SKM-1 treated with dmso at 0.1 percent for 144 hours (cell line): Measurements from ENCODE around the gene PAQR6.

Experiments used
- DNase-seq: peaks from one replicate; lab custom pipeline; 2025; ENCODE audit not compliant: unreplicated experiment; lab: John Stamatoyannopoulos, UW

Gene PAQR6

GRCh38 chr1:156247460-156248322 lies at the start of gene PAQR6:
TSS of gene PAQR6 (minus strand) at chr1:156248056. CDS start at chr1:156246731, 1,325 bp downstream.
- no peak for DNase-seq

GRCh38 chr1:156295391-156295947 lies 47.6 kb upstream of the PAQR6 start, which contains the start of gene GLMP:
TSS of gene GLMP (minus strand) at chr1:156295679. CDS start at chr1:156295645, 34 bp downstream.
- DNase-seq, result no peak

- no peak for DNase-seq
Observed at GRCh38 chr1:156293895-156294294, 46.0 kb upstream of the PAQR6 start.

- DNase-seq, result no peak
Observed at GRCh38 chr1:156293098-156293434, 45.2 kb upstream of the PAQR6 start.

- DNase-seq, result no peak
Observed at GRCh38 chr1:156291226-156292061, 43.6 kb upstream of the PAQR6 start.

- DNase-seq, result no peak
Observed at GRCh38 chr1:156289857-156290256, 42.0 kb upstream of the PAQR6 start.

- no peak for DNase-seq
Observed at GRCh38 chr1:156286061-156286460, 38.2 kb upstream of the PAQR6 start.

- DNase-seq, result no peak
Observed at GRCh38 chr1:156285437-156285836, 37.6 kb upstream of the PAQR6 start.

GRCh38 chr1:156284757-156285156 lies 36.9 kb upstream of the PAQR6 start:
- no peak for DNase-seq

- DNase-seq, result no peak
Observed at GRCh38 chr1:156284112-156284511, 36.3 kb upstream of the PAQR6 start, which contains the start of gene TMEM79. TSS of gene TMEM79 (plus strand) at chr1:156284325. CDS start at chr1:156285227, 902 bp downstream.

- no peak for DNase-seq
Observed at GRCh38 chr1:156283521-156283920, 35.7 kb upstream of the PAQR6 start.

- DNase-seq, result peak; percentile 99
Observed at GRCh38 chr1:156282479-156283222, 34.8 kb upstream of the PAQR6 start, which contains the start of gene SMG5. TSS of gene SMG5 (minus strand) at chr1:156282825. CDS start at chr1:156282680, 145 bp downstream.

- DNase-seq, result no peak
Observed at GRCh38 chr1:156281693-156282478, 34.0 kb upstream of the PAQR6 start.

- DNase-seq, result peak; percentile 48
Observed at GRCh38 chr1:156281281-156281680, 33.4 kb upstream of the PAQR6 start.

- no peak for DNase-seq
Observed at GRCh38 chr1:156279837-156280236, 32.0 kb upstream of the PAQR6 start.

- DNase-seq, result peak; percentile 81
Observed at GRCh38 chr1:156276966-156277381, 29.1 kb upstream of the PAQR6 start.

- peak; percentile 92 for DNase-seq
Observed at GRCh38 chr1:156276532-156276931, 28.7 kb upstream of the PAQR6 start.

- DNase-seq, result no peak
Observed at GRCh38 chr1:156270314-156270713, 22.5 kb upstream of the PAQR6 start.

- DNase-seq, result no peak
Observed at GRCh38 chr1:156268336-156268735, 20.5 kb upstream of the PAQR6 start.

GRCh38 chr1:156266051-156266450 lies 18.2 kb upstream of the PAQR6 start:
- DNase-seq, result no peak
